ENCODE measurements around the gene CCDC181.

DNA sequence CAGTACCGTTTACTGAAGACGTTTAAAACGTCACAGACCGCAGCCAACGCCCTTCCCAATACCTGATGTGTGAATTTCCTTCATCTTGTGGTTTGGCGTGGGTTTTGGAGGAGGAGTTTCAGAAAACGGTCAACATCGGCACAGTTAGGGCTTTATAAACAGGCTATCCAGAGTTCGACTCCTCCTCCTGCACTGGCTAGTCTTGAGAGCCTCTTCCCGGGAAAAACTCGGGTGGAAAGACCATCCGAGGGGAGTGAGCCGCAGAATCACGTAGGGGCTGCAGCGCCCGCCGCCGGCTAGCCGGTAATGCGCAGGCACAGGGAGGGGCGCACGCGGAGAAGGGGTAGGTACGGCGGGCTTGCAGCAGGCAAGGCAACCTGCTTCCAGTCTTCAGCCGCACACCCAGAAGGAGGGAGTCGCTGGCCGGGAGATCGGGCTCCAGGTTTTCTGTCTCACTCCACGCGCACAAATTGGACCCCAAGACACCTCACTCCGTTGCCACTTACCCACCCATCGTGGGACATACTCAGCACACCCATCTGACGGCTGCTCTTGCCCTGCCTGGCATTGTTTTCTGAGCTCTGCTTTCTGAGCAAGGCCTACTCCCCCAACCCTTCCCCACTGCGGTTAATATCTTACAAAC lies 33.0 kb upstream of the CCDC181 start:
- TF ChIP-seq, protein P1, sequence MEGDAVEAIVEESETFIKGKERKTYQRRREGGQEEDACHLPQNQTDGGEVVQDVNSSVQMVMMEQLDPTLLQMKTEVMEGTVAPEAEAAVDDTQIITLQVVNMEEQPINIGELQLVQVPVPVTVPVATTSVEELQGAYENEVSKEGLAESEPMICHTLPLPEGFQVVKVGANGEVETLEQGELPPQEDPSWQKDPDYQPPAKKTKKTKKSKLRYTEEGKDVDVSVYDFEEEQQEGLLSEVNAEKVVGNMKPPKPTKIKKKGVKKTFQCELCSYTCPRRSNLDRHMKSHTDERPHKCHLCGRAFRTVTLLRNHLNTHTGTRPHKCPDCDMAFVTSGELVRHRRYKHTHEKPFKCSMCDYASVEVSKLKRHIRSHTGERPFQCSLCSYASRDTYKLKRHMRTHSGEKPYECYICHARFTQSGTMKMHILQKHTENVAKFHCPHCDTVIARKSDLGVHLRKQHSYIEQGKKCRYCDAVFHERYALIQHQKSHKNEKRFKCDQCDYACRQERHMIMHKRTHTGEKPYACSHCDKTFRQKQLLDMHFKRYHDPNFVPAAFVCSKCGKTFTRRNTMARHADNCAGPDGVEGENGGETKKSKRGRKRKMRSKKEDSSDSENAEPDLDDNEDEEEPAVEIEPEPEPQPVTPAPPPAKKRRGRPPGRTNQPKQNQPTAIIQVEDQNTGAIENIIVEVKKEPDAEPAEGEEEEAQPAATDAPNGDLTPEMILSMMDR (IDR thresholded peaks at IDR 0.05; ENCODE audit: poor library complexity) = no peak
- TF ChIP-seq EZH2 (IDR thresholded peaks at IDR 0.05; ENCODE audit: borderline replicate concordance) = no peak
